ENCODE measurements around the gene ASAP2.

ASAP2 gene

GRCh38 chr2:9310377-9310776, 103.8 kb downstream of the ASAP2 start:
- Histone ChIP-seq H3K36me3 (no peaks in the 10 kb centered on the region), H3K27me3 (no peaks in the 10 kb centered on the region), H3K4me3 (ENCODE audit: low read depth in 1 of 2, low read length in 1 of 2) (no peak overlapping the region), H3K9me3 (no peaks in the 10 kb centered on the region), H3K4me1 (ENCODE audit: control insufficient read depth in 1 of 2, insufficient read depth in 1 of 2, low read depth in 1 of 2, low read length in 1 of 2) (no peaks in the 10 kb centered on the region), H3K27ac (no peak overlapping the region)
- no peak for TF ChIP-seq CTCF (IDR thresholded peaks at IDR 0.05)

GRCh38 chr2:9310798-9311197, 104.2 kb downstream of the ASAP2 start:
- Histone ChIP-seq H3K36me3 (no peaks in the 10 kb centered on the region), H3K27ac (no peak overlapping the region), H3K27me3 (no peaks in the 10 kb centered on the region), H3K9me3 (no peaks in the 10 kb centered on the region), H3K4me1 (ENCODE audit: control insufficient read depth in 1 of 2, insufficient read depth in 1 of 2, low read depth in 1 of 2, low read length in 1 of 2) (no peaks in the 10 kb centered on the region), H3K4me3 (ENCODE audit: low read depth in 1 of 2, low read length in 1 of 2) (no peak overlapping the region)
- no peak for TF ChIP-seq CTCF (IDR thresholded peaks at IDR 0.05)

- Histone ChIP-seq H3K9me3 (no peaks in the 10 kb centered on the region), H3K27ac (no peak overlapping the region), H3K27me3 (no peaks in the 10 kb centered on the region), H3K4me3 (ENCODE audit: low read depth in 1 of 2, low read length in 1 of 2) (no peak overlapping the region), H3K4me1 (ENCODE audit: control insufficient read depth in 1 of 2, insufficient read depth in 1 of 2, low read depth in 1 of 2, low read length in 1 of 2) (no peaks in the 10 kb centered on the region), H3K36me3 (no peaks in the 10 kb centered on the region)
- TF ChIP-seq CTCF (IDR thresholded peaks at IDR 0.05) = no peak
Measured at GRCh38 chr2:9311488-9311887, 104.9 kb downstream of the ASAP2 start.

GRCh38 chr2:9312591-9312990, 106.0 kb downstream of the ASAP2 start:
- Histone ChIP-seq H3K27me3 (no peaks in the 10 kb centered on the region), H3K4me1 (ENCODE audit: control insufficient read depth in 1 of 2, insufficient read depth in 1 of 2, low read depth in 1 of 2, low read length in 1 of 2) (no peaks in the 10 kb centered on the region), H3K4me3 (ENCODE audit: low read depth in 1 of 2, low read length in 1 of 2) (no peak overlapping the region), H3K9me3 (no peaks in the 10 kb centered on the region), H3K36me3 (no peaks in the 10 kb centered on the region), H3K27ac (no peak overlapping the region)
- no peak for TF ChIP-seq CTCF (IDR thresholded peaks at IDR 0.05)

GRCh38 chr2:9313443-9313842, 106.8 kb downstream of the ASAP2 start:
- Histone ChIP-seq H3K4me1 (ENCODE audit: control insufficient read depth in 1 of 2, insufficient read depth in 1 of 2, low read depth in 1 of 2, low read length in 1 of 2) (no peaks in the 10 kb centered on the region), H3K4me3 (ENCODE audit: low read depth in 1 of 2, low read length in 1 of 2) (no peak overlapping the region), H3K9me3 (no peaks in the 10 kb centered on the region), H3K27me3 (no peaks in the 10 kb centered on the region), H3K27ac (no peak overlapping the region), H3K36me3 (no peaks in the 10 kb centered on the region)
- no peak for TF ChIP-seq CTCF (IDR thresholded peaks at IDR 0.05)

GRCh38 chr2:9315280-9315847, 108.8 kb downstream of the ASAP2 start:
- H3K27ac ChIP-seq = no peak overlapping the region
- no peaks in the 10 kb centered on the region for H3K36me3 ChIP-seq
- H3K4me1 ChIP-seq (ENCODE audit: control insufficient read depth in 1 of 2, insufficient read depth in 1 of 2, low read depth in 1 of 2, low read length in 1 of 2) = no peaks in the 10 kb centered on the region
- no peaks in the 10 kb centered on the region for H3K9me3 ChIP-seq
- no peak for TF ChIP-seq CTCF (IDR thresholded peaks at IDR 0.05)
- H3K27me3 ChIP-seq = no peaks in the 10 kb centered on the region
- H3K4me3 ChIP-seq (ENCODE audit: low read depth in 1 of 2, low read length in 1 of 2) = no peak overlapping the region
